Measurements from ENCODE around the gene ZFC3H1.

- TF ChIP-seq GATA2 (IDR thresholded peaks at IDR 0.05; ENCODE audit: low read depth, low read length) (no peak), GATA3 (IDR thresholded peaks at IDR 0.05; ENCODE audit: low read depth, low read length) (no peak)
Observed at GRCh38 chr12:71610031-71610795, 53.4 kb downstream of the ZFC3H1 start.
